Esophagus muscularis mucosa (tissue), 3 donors: ENCODE results near the gene MYH14.

Experiments used
- CTCF ChIP-seq, 3 experiments: fragments of 200-600 bp in 2 of 3; fragments of 450-650 bp in 1 of 3; sonication (generic) in 2 of 3; IDR thresholded peaks; one replicate each; pipeline ENCODE4 v1.5.1; 2017 to 2019; ENCODE audit warnings: antibody characterized with exemption in 3 of 3, mild to moderate bottlenecking in 2 of 3, moderate library complexity in 1 of 3
- POLR2A ChIP-seq: fragments of 450-650 bp; IDR thresholded peaks from one replicate; pipeline ENCODE4 v1.6.1; 2017; ENCODE audit warnings: antibody characterized with exemption, moderate library complexity, mild to moderate bottlenecking, low read depth

- TF ChIP-seq CTCF (IDR thresholded peaks at IDR 0.05) = no peak
- TF ChIP-seq POLR2A = no peak
Observed at GRCh38 chr19:50244695-50245094, 41.3 kb downstream of the MYH14 start.
